CD4-positive, alpha-beta T cell treated with Interferon gamma for 1 hour (primary cell): ENCODE data around the gene SLC35A1.

Experiments used
- DNase-seq: peaks from one replicate; pipeline ENCODE4 v3.0.0-alpha.2; 2020

Gene SLC35A1

GRCh38 chr6:87534377-87535047 lies 61.7 kb downstream of the SLC35A1 start:
- DNase-seq: no peak

- DNase-seq: no peak
These were observed 65.9 kb downstream of the SLC35A1 start for GRCh38 chr6:87538510-87539260.

GRCh38 chr6:87539554-87539953 lies 66.8 kb downstream of the SLC35A1 start:
- DNase-seq: no peak

- no peak for DNase-seq
These were observed 67.8 kb downstream of the SLC35A1 start for GRCh38 chr6:87540539-87540938.

GRCh38 chr6:87541041-87541440 lies 68.3 kb downstream of the SLC35A1 start:
- DNase-seq: no peak

- no peak for DNase-seq
These were observed 69.0 kb downstream of the SLC35A1 start for GRCh38 chr6:87541744-87542143.

- DNase-seq: no peak
These were observed 71.1 kb downstream of the SLC35A1 start for GRCh38 chr6:87543696-87544473.

- DNase-seq: no peak
These were observed 71.6 kb downstream of the SLC35A1 start for GRCh38 chr6:87544474-87544735.

- DNase-seq: no peak
These were observed 79.0 kb downstream of the SLC35A1 start for GRCh38 chr6:87551799-87552198.

GRCh38 chr6:87553159-87553765 lies 80.5 kb downstream of the SLC35A1 start:
- DNase-seq: no peak

GRCh38 chr6:87555506-87555905 lies 82.7 kb downstream of the SLC35A1 start:
- DNase-seq: no peak

GRCh38 chr6:87558446-87558845 lies 85.7 kb downstream of the SLC35A1 start:
- DNase-seq: no peak

GRCh38 chr6:87561017-87561416 lies 88.2 kb downstream of the SLC35A1 start:
- DNase-seq: no peak
